CD4-positive, alpha-beta memory T cell (primary cell): Measurements from ENCODE around the gene PLRG1. TPM values are rescaled to one million over a fixed set of nuclear protein-coding genes. Genes with fewer than 3 reads are reported as not detected.

Experiments used
- CTCF ChIA-PET: fragments of 350-600 bp; sonication (Branson Sonifier 250); formaldehyde crosslinking; loops from one replicate; lab custom pipeline; 2021; ENCODE audit warnings: inconsistent platforms; ENCODE audit not compliant: partially characterized antibody; lab: Charles Lee
- POLR2A ChIA-PET: fragments of 350-600 bp; sonication (Branson Sonifier 250); formaldehyde crosslinking; loops from one replicate; lab custom pipeline; 2021; ENCODE audit not compliant: partially characterized antibody; lab: Charles Lee
- DNase-seq, 5 donors: peaks; one replicate each; pipeline versions ENCODE4 v3.0.0 to v3.0.0-alpha.2; 2020 to 2022; ENCODE audit warnings: mixed read lengths in 1 of 5
- H3K27ac ChIP-seq: one replicate; pipeline ENCODE4 v1.7.0; 2013; ENCODE audit warnings: low read depth, low read length
- H3K27me3 ChIP-seq: 2 replicates; pipeline ENCODE4 v1.7.0; 2013; ENCODE audit warnings: mild to moderate bottlenecking, low read length, moderate library complexity; ENCODE audit not compliant: insufficient read depth
- H3K36me3 ChIP-seq: 2 replicates; pipeline ENCODE4 v1.7.0; 2013; ENCODE audit warnings: mild to moderate bottlenecking, low read length, moderate library complexity; ENCODE audit not compliant: insufficient read depth
- H3K4me1 ChIP-seq: 2 replicates; pipeline ENCODE4 v1.7.0; 2013; ENCODE audit warnings: mild to moderate bottlenecking, low read length, moderate library complexity; ENCODE audit not compliant: insufficient read depth
- H3K4me3 ChIP-seq, 2 donors: one replicate each; pipeline ENCODE4 v1.7.0; 2013; ENCODE audit warnings: low read length in 2 of 2, mild to moderate bottlenecking in 1 of 2
- H3K9me3 ChIP-seq, 2 donors: one replicate each; pipeline ENCODE4 v1.7.0; 2013; ENCODE audit warnings: low read length in 2 of 2, control low read depth in 1 of 2; ENCODE audit not compliant: control insufficient read depth in 1 of 2
- H3K27ac Mint-ChIP-seq, 7 donors: one replicate each; pipeline ENCODE4 v1.8.0; 2020 to 2021; ENCODE audit warnings: mixed read lengths in 7 of 7, mild to moderate bottlenecking in 6 of 7, inconsistent platforms in 3 of 7, moderate library complexity in 3 of 7
- H3K27me3 Mint-ChIP-seq, 2 donors: one replicate each; pipeline ENCODE4 v1.8.0; 2020 to 2021; ENCODE audit warnings: mixed read lengths in 2 of 2
- H3K36me3 Mint-ChIP-seq, 2 donors: one replicate each; pipeline ENCODE4 v1.8.0; 2020 to 2021; ENCODE audit warnings: mixed read lengths in 2 of 2, inconsistent platforms in 1 of 2, mild to moderate bottlenecking in 1 of 2
- H3K4me1 Mint-ChIP-seq, 4 donors: one replicate each; pipeline ENCODE4 v1.8.0; 2020 to 2021; ENCODE audit warnings: mixed read lengths in 4 of 4, mild to moderate bottlenecking in 1 of 4
- H3K4me3 Mint-ChIP-seq, 8 donors: one replicate each; pipeline ENCODE4 v1.8.0; 2020 to 2021; ENCODE audit warnings: mixed read lengths in 8 of 8, mild to moderate bottlenecking in 7 of 8, moderate library complexity in 6 of 8, inconsistent platforms in 3 of 8
- H3K9me3 Mint-ChIP-seq, 8 donors: one replicate each; pipeline ENCODE4 v1.8.0; 2020 to 2021; ENCODE audit warnings: mixed read lengths in 8 of 8, mild to moderate bottlenecking in 5 of 8, inconsistent platforms in 3 of 8, moderate library complexity in 1 of 8
- intact Hi-C: fragments of 100-400 bp; cut with micrococcal nuclease; formaldehyde crosslinking; loops from one replicate; pipeline ENCODE4 v1.15.1; 2023
- polyA plus RNA-seq, 2 donors: library from polyadenylated mRNA; unstranded; fragments of 300-500 nt; fragmentation: Illumina TruSeq; gene quantifications; one replicate each; pipeline ENCODE4 v1.2.3, GENCODE V29; 2021
- total RNA-seq, 2 experiments: library from RNA; stranded (reverse); gene quantifications; one replicate each; pipeline ENCODE4 v1.2.3, GENCODE V29; 2021

PLRG1 gene
- total and polyA plus RNA-seq, 4 experiments from 2014 or later, result 77.5 to 91.8 (median 83.1) TPM

GRCh38 chr4:154591890-154592289, 41.7 kb upstream of the PLRG1 start:
- POLR2A ChIA-PET, result no interaction called here
- H3K27ac ChIP-seq, result no peak overlapping the region
- Mint-ChIP-seq H3K9me3 (no peaks in the 10 kb centered on the region), H3K27me3 (peaks cover 11 to 14% of the 10 kb centered on the region in 2 donors), H3K4me1 (peaks cover 0 to 2% (median 0%) of the 10 kb centered on the region in 4 donors), H3K36me3 (no peaks in the 10 kb centered on the region), H3K4me3 (no peak overlapping the region), H3K27ac (no peak overlapping the region)
- no peaks in the 10 kb centered on the region for H3K27me3 ChIP-seq
- H3K9me3 ChIP-seq, result no peaks in the 10 kb centered on the region
- no peaks in the 10 kb centered on the region for H3K4me1 ChIP-seq
- DNase-seq, result no peak
- intact Hi-C loops, result no loop called here
- no peak overlapping the region for H3K4me3 ChIP-seq
- CTCF ChIA-PET, result no interaction called here
- no peaks in the 10 kb centered on the region for H3K36me3 ChIP-seq

GRCh38 chr4:154590329-154591006, 40.3 kb upstream of the PLRG1 start, which contains the start of gene FGA:
Gene FGA, minus strand, starts transcription at chr4:154590742. Its CDS starts 55 bp downstream, at chr4:154590687.
- Histone ChIP-seq H3K9me3 (no peaks in the 10 kb centered on the region), H3K27me3 (no peaks in the 10 kb centered on the region), H3K4me3 (no peak within 1 kb of the TSS), H3K27ac (no peak within 1 kb of the TSS), H3K4me1 (no peaks in the 10 kb centered on the region), H3K36me3 (no peaks in the 10 kb centered on the region)
- Mint-ChIP-seq H3K9me3 (no peaks in the 10 kb centered on the region), H3K36me3 (no peaks in the 10 kb centered on the region), H3K27ac (no peak within 1 kb of the TSS), H3K4me1 (peaks cover 0 to 2% (median 0%) of the 10 kb centered on the region in 4 donors), H3K27me3 (peaks cover 13 to 19% of the 10 kb centered on the region in 2 donors), H3K4me3 (no peak within 1 kb of the TSS)
- CTCF ChIA-PET, result no interaction called here
- POLR2A ChIA-PET, result no interaction called here
- no peak for DNase-seq
- intact Hi-C loops, result no loop called here

GRCh38 chr4:154589296-154590197, 39.3 kb upstream of the PLRG1 start:
- no peaks in the 10 kb centered on the region for H3K36me3 Mint-ChIP-seq
- H3K27me3 ChIP-seq, result no peaks in the 10 kb centered on the region
- H3K27me3 Mint-ChIP-seq, result peaks cover 13 to 19% of the 10 kb centered on the region in 2 donors
- H3K4me3 Mint-ChIP-seq, result no peak overlapping the region
- CTCF ChIA-PET, result no interaction called here
- no peak overlapping the region for H3K4me3 ChIP-seq
- POLR2A ChIA-PET, result no interaction called here
- no peak overlapping the region for H3K27ac ChIP-seq
- DNase-seq, result no peak
- intact Hi-C loops, result no loop called here
- no peaks in the 10 kb centered on the region for H3K9me3 Mint-ChIP-seq
- no peaks in the 10 kb centered on the region for H3K9me3 ChIP-seq
- peaks cover 0 to 2% (median 0%) of the 10 kb centered on the region in 4 donors for H3K4me1 Mint-ChIP-seq
- no peaks in the 10 kb centered on the region for H3K4me1 ChIP-seq
- no peaks in the 10 kb centered on the region for H3K36me3 ChIP-seq
- no peak overlapping the region for H3K27ac Mint-ChIP-seq

DNA sequence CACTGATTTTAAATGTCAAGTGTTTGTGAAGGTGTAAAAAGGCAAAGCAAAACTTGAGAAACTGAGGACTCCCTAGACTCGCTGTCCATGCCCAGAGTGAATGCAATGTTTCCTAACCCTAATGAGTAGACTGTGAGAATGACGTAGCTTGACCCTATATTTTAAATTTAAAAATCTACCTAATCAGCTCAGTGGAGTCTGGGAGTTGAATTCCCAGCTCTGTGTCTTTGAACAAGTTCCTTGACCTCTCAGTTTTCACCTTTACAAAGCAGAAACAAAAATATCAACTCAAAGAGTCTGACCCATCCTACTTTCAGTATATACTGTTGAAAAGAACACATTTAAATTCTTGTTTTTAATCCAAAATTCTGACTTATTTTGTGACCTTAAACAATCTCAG, 38.0 kb upstream of the PLRG1 start:
- Mint-ChIP-seq H3K27ac (no peak overlapping the region), H3K4me1 (peaks cover 0 to 2% (median 0%) of the 10 kb centered on the region in 4 donors), H3K9me3 (no peaks in the 10 kb centered on the region), H3K36me3 (no peaks in the 10 kb centered on the region), H3K27me3 (peaks cover 10 to 17% of the 10 kb centered on the region in 2 donors), H3K4me3 (no peak overlapping the region)
- ChIA-PET POLR2A (no interaction called here), CTCF (interaction anchor here (1.0 kb wide), 1 partner anchor 30 kb away, joined by 3 read pairs; no protein-coding TSS in a partner anchor)
- Histone ChIP-seq H3K9me3 (no peaks in the 10 kb centered on the region), H3K36me3 (no peaks in the 10 kb centered on the region), H3K4me3 (no peak overlapping the region), H3K27me3 (no peaks in the 10 kb centered on the region), H3K4me1 (no peaks in the 10 kb centered on the region), H3K27ac (no peak overlapping the region)
- no peak for DNase-seq
- intact Hi-C loops, result no loop called here

DNA sequence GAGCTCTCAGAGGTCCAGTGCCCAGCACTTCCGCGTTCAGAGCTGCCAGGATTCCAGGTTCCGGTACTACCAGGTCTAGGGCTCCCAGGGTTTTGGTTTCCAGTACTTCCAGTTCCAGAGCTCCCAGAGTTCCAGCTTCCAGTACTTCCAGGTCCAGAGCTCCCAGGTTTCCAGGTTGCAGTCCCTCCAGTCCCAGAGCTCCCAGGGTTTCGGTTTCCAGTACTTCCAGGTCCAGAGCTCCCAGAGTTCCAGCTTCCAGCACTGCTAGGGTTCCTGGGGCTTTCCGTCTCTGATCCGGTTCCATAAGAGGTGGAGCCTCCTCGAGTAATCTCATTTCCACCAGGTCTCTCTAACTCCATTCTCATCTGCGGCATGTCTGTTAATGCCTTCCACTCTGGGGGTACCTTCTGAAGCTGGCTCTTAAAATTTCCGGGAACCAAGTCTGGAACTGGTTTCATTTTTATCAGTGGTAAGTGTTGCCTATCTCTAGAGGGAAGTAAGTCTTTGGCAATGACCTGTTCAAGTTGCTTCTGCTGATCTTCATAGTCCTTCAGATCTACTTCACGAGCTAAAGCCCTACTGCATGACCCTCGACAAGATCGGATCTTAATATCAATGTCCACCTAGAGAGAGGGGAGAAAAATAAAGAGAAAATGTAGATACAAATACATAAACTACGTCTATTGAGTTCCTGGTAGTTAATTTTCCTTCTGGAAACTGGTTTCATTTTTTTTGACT, 36.3 kb upstream of the PLRG1 start:
- intact Hi-C loops, result no loop called here
- H3K36me3 ChIP-seq, result no peaks in the 10 kb centered on the region
- H3K27ac ChIP-seq, result no peak overlapping the region
- POLR2A ChIA-PET, result no interaction called here
- Mint-ChIP-seq H3K36me3 (no peaks in the 10 kb centered on the region), H3K27me3 (peaks cover 8 to 13% of the 10 kb centered on the region in 2 donors), H3K27ac (no peak overlapping the region), H3K4me1 (peaks cover 0 to 2% (median 0%) of the 10 kb centered on the region in 4 donors), H3K4me3 (no peak overlapping the region), H3K9me3 (no peaks in the 10 kb centered on the region)
- CTCF ChIA-PET, result interaction anchor here (0.7 to 0.8 kb wide), 2 partner anchors 8 to 15 kb away, joined by 3 read pairs; no protein-coding TSS in a partner anchor
- no peaks in the 10 kb centered on the region for H3K4me1 ChIP-seq
- DNase-seq, result no peak
- no peak overlapping the region for H3K4me3 ChIP-seq
- no peaks in the 10 kb centered on the region for H3K27me3 ChIP-seq
- no peaks in the 10 kb centered on the region for H3K9me3 ChIP-seq

GRCh38 chr4:154585369-154586018, 35.3 kb upstream of the PLRG1 start:
- no peaks in the 10 kb centered on the region for H3K9me3 Mint-ChIP-seq
- H3K4me1 Mint-ChIP-seq, result peaks cover 0 to 2% (median 0%) of the 10 kb centered on the region in 4 donors
- no peak overlapping the region for H3K4me3 ChIP-seq
- no peaks in the 10 kb centered on the region for H3K36me3 Mint-ChIP-seq
- CTCF ChIA-PET, result interaction anchor here (0.7 to 0.8 kb wide), 2 partner anchors 9 to 14 kb away, joined by 3 read pairs; no protein-coding TSS in a partner anchor
- no peaks in the 10 kb centered on the region for H3K4me1 ChIP-seq
- intact Hi-C loops, result no loop called here
- H3K27ac Mint-ChIP-seq, result no peak overlapping the region
- POLR2A ChIA-PET, result no interaction called here
- H3K27ac ChIP-seq, result no peak overlapping the region
- no peaks in the 10 kb centered on the region for H3K9me3 ChIP-seq
- no peaks in the 10 kb centered on the region for H3K36me3 ChIP-seq
- no peaks in the 10 kb centered on the region for H3K27me3 ChIP-seq
- H3K4me3 Mint-ChIP-seq, result no peak overlapping the region
- DNase-seq, result no peak
- H3K27me3 Mint-ChIP-seq, result peaks cover 9 to 13% of the 10 kb centered on the region in 2 donors
